Panc1 (cell line): ENCODE results near the gene NAGS. TPM values are rescaled to one million over a fixed set of nuclear protein-coding genes. Genes with fewer than 3 reads are reported as not detected.
"Not testable (repeated sequence)": the region's sequence is repeated elsewhere in the genome, so short reads cannot be mapped to it uniquely, and the experiment has no call there.

Experiments
- ATAC-seq: fragments of 200-7000 bp; cut with Tn5 transposase; 2 replicates; pipeline ENCODE4 v1.9.1; 2020; ENCODE audit warnings: mild to moderate bottlenecking, moderate library complexity
- BruUV-seq: library from RNA; stranded (reverse); fragments of 400-500 nt; replicated peaks from 2 replicates; lab custom pipeline; 2021; lab: Mats Ljungman, UMichigan
- CTCF ChIA-PET: fragments of 300-600 bp; sonication (Branson Sonifier 250); formaldehyde crosslinking; loops from one replicate; lab custom pipeline; 2022; ENCODE audit warnings: antibody characterized with exemption; lab: Charles Lee
- POLR2A ChIA-PET: fragments of 300-600 bp; sonication (Branson Sonifier 250); formaldehyde crosslinking; loops from one replicate; lab custom pipeline; 2022; ENCODE audit warnings: antibody characterized with exemption; lab: Charles Lee
- DNase-seq: peaks from one replicate; pipeline ENCODE4 v3.0.0-alpha.2; 2010; ENCODE audit warnings: low read depth, low spot score
- H3K27ac ChIP-seq: 2 replicates; pipeline ENCODE4 v1.5.1; 2011; ENCODE audit warnings: mild to moderate bottlenecking, low read length, inconsistent platforms
- H3K27me3 ChIP-seq: fragments of 200-500 bp; sonication (Bioruptor generic); 2 replicates; pipeline ENCODE4 v1.6.0; 2014; ENCODE audit warnings: low read length, inconsistent platforms; ENCODE audit not compliant: control insufficient read depth, insufficient read depth
- H3K36me3 ChIP-seq: fragments of 200-500 bp; sonication (Bioruptor generic); 2 replicates; pipeline ENCODE4 v1.5.1; 2014; ENCODE audit warnings: inconsistent platforms, mild to moderate bottlenecking, low read length, moderate library complexity; ENCODE audit not compliant: control insufficient read depth, insufficient read depth
- H3K4me1 ChIP-seq: 2 replicates; pipeline ENCODE4 v1.5.1; 2011; ENCODE audit warnings: inconsistent platforms, mild to moderate bottlenecking, low read length, moderate library complexity; ENCODE audit not compliant: control insufficient read depth, insufficient read depth
- H3K4me3 ChIP-seq, 2 experiments: 2 replicates each; pipeline ENCODE4 v1.5.1; 2011 to 2012; ENCODE audit warnings: low read depth in 2 of 2, low read length in 2 of 2, mild to moderate bottlenecking in 2 of 2, inconsistent platforms in 1 of 2, moderate library complexity in 1 of 2
- H3K9me3 ChIP-seq: fragments of 200-500 bp; sonication (Bioruptor generic); 2 replicates; pipeline ENCODE4 v1.5.1; 2014; ENCODE audit warnings: low read depth, mild to moderate bottlenecking, inconsistent platforms, low read length, moderate library complexity; ENCODE audit not compliant: control insufficient read depth, insufficient read depth
- POLR2AphosphoS5 ChIP-seq: IDR thresholded peaks from 2 replicates; pipeline ENCODE4 v1.6.1; 2012; ENCODE audit warnings: mild to moderate bottlenecking, low read depth, low read length, moderate library complexity
- SIN3A ChIP-seq: IDR thresholded peaks from 2 replicates; pipeline ENCODE4 v1.6.1; 2012; ENCODE audit warnings: low read depth, mild to moderate bottlenecking, low read length, moderate library complexity, borderline replicate concordance; ENCODE audit not compliant: insufficient read depth
- TCF7L2 ChIP-seq: IDR thresholded peaks from 2 replicates; pipeline ENCODE4 v1.6.1; 2011; ENCODE audit warnings: mild to moderate bottlenecking, low read depth, low read length, inconsistent platforms
- in situ Hi-C: cut with HindIII; loops from 2 replicates; pipeline ENCODE4 v1.10.0; 2016; ENCODE audit warnings: low sequenced_read_pairs, low pct_unique_long_range_greater_than_20kb
- intact Hi-C: fragments of 100-400 bp; cut with micrococcal nuclease; formaldehyde crosslinking; loops from one replicate; pipeline ENCODE4 v1.10.0; 2022; ENCODE audit not compliant: unreplicated experiment
- total RNA-seq: library from RNA; stranded (reverse); gene quantifications from one replicate; pipeline ENCODE4 v1.2.1, GENCODE V29; 2021; ENCODE audit not compliant: unreplicated experiment
- TF ChIP-seq, protein P1 (sequence below): fragments of 450-650 bp; IDR thresholded peaks from 2 replicates; pipeline ENCODE4 v1.5.1; 2017; ENCODE audit warnings: mild to moderate bottlenecking
- TF ChIP-seq, protein P2 (sequence below), 2 experiments: IDR thresholded peaks; 2 replicates each; pipeline ENCODE4 v1.6.1; 2011 to 2012; ENCODE audit warnings: low read depth in 2 of 2, control low read depth in 1 of 2, low read length in 1 of 2, mild to moderate bottlenecking in 1 of 2, moderate library complexity in 1 of 2; ENCODE audit not compliant: insufficient read depth in 1 of 2

Gene NAGS
- total RNA-seq, 1 experiment from 2014 or later, result 2.7 TPM

DNA sequence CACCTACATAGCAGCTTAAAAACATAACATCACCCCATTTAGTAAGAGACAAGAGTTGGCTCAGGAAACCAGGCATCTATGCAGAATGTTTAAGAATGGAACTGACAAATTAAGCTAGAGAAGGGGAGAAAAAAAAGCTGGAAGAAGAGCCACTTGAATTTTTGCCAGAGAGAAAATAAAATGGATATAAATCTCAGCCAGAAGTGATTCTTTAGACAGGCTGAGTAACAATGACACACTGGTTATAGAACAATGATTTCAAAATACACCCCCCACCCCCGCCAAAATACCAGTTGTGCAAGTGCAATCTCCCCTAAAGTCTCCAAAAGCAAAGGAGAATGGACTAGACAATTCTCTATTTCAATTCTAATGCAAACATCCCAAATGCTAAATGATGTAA lies 39.6 kb downstream of the NAGS start:
- no peaks in the 10 kb centered on the region for H3K4me1 ChIP-seq
- H3K27me3 ChIP-seq, result no peaks in the 10 kb centered on the region
- DNase-seq (no peak), ATAC-seq (no peak)
- intact Hi-C loops (no loop called here), in situ Hi-C loops (no loop called here)
- no peaks in the 10 kb centered on the region for H3K9me3 ChIP-seq
- peaks cover 2% of the 10 kb centered on the region; the same call in 1 of the 2 replicates for H3K36me3 ChIP-seq
- POLR2A ChIA-PET, result no interaction called here
- no peak for TF ChIP-seq TCF7L2
- TF ChIP-seq, protein P1, sequence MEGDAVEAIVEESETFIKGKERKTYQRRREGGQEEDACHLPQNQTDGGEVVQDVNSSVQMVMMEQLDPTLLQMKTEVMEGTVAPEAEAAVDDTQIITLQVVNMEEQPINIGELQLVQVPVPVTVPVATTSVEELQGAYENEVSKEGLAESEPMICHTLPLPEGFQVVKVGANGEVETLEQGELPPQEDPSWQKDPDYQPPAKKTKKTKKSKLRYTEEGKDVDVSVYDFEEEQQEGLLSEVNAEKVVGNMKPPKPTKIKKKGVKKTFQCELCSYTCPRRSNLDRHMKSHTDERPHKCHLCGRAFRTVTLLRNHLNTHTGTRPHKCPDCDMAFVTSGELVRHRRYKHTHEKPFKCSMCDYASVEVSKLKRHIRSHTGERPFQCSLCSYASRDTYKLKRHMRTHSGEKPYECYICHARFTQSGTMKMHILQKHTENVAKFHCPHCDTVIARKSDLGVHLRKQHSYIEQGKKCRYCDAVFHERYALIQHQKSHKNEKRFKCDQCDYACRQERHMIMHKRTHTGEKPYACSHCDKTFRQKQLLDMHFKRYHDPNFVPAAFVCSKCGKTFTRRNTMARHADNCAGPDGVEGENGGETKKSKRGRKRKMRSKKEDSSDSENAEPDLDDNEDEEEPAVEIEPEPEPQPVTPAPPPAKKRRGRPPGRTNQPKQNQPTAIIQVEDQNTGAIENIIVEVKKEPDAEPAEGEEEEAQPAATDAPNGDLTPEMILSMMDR, result no peak
- no peak for TF ChIP-seq POLR2AphosphoS5
- no peak for TF ChIP-seq SIN3A
- TF ChIP-seq, protein P2, sequence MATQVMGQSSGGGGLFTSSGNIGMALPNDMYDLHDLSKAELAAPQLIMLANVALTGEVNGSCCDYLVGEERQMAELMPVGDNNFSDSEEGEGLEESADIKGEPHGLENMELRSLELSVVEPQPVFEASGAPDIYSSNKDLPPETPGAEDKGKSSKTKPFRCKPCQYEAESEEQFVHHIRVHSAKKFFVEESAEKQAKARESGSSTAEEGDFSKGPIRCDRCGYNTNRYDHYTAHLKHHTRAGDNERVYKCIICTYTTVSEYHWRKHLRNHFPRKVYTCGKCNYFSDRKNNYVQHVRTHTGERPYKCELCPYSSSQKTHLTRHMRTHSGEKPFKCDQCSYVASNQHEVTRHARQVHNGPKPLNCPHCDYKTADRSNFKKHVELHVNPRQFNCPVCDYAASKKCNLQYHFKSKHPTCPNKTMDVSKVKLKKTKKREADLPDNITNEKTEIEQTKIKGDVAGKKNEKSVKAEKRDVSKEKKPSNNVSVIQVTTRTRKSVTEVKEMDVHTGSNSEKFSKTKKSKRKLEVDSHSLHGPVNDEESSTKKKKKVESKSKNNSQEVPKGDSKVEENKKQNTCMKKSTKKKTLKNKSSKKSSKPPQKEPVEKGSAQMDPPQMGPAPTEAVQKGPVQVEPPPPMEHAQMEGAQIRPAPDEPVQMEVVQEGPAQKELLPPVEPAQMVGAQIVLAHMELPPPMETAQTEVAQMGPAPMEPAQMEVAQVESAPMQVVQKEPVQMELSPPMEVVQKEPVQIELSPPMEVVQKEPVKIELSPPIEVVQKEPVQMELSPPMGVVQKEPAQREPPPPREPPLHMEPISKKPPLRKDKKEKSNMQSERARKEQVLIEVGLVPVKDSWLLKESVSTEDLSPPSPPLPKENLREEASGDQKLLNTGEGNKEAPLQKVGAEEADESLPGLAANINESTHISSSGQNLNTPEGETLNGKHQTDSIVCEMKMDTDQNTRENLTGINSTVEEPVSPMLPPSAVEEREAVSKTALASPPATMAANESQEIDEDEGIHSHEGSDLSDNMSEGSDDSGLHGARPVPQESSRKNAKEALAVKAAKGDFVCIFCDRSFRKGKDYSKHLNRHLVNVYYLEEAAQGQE (IDR thresholded peaks at IDR 0.05; ENCODE audit: insufficient read depth in 1 of 2, low read depth in 2 of 2, low read length in 1 of 2), result no peak
- CTCF ChIA-PET, result no interaction called here
- TSS peak; percentile 50 for BruUV-seq
- no peak overlapping the region for H3K27ac ChIP-seq
- H3K4me3 ChIP-seq, result no peak overlapping the region

DNA sequence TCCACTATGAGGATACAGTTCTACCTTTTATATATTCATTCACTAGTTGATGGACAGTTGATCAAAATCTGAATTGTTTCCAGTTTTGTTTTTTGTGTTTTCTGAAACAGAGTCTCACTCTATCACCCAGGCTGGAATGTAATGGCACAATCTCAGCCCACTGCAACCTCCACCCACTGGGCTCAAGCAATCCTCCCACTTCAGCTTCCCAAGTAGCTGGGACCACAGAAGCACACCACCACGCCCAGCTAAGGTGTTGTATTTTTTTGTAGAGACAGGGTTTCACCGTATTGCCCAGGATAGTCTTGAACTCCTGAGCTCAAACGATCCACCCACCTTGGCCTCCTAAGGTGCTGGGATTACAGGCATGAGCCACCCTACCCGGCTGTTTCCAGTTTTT lies 41.1 kb downstream of the NAGS start:
- no peak overlapping the region for H3K4me3 ChIP-seq
- in situ Hi-C loops, result no loop called here
- H3K9me3 ChIP-seq, result no peaks in the 10 kb centered on the region
- no peaks in the 10 kb centered on the region for H3K27me3 ChIP-seq
- 0 out of 2 replicates have a peak, but pooled peaks cover 2% of the 10 kb centered on the region for H3K36me3 ChIP-seq
- BruUV-seq, result no TSS peak
- no peak for ATAC-seq
- POLR2A ChIA-PET, result no interaction called here
- DNase-seq, result no peak
- intact Hi-C loops, result no loop called here
- H3K27ac ChIP-seq, result no peak overlapping the region
- TF ChIP-seq, protein P1, result no peak
- no peak for TF ChIP-seq SIN3A
- no peak for TF ChIP-seq POLR2AphosphoS5
- H3K4me1 ChIP-seq, result no peaks in the 10 kb centered on the region
- CTCF ChIA-PET, result interaction anchor here (0.7 kb wide), 2 partner anchors 41 to 101 kb away, joined by 7 to 8 read pairs; no protein-coding TSS in a partner anchor

DNA sequence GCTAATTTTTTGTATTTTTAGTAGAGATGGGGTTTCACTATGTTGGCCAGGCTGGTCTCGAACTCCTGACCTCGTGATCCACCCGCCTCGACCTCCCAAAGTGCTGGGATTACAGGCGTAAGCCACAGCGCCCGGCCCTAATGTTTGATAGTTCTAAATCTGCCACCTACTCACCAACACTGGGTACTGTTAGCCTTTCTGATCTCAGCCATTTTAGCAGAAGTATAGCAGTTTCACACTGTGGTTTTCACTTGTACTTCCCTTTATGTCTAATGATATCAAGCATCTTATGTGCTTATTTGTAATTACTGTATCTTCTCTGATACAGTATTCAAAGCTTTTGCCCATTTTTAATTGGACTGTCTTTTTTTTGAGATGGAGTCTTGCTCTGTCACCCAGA lies 42.5 kb downstream of the NAGS start:
- in situ Hi-C loops, H3K4me3 ChIP-seq, BruUV-seq: not testable (repeated sequence)

More for the DNA sequence above, 42.5 kb downstream of the NAGS start:
- H3K9me3 ChIP-seq, H3K27ac ChIP-seq, CTCF ChIA-PET, H3K27me3 ChIP-seq, H3K36me3 ChIP-seq, POLR2A ChIA-PET, H3K4me1 ChIP-seq, DNase-seq, ATAC-seq, intact Hi-C loops: not testable (repeated sequence)
